Mesendoderm (in vitro differentiated cells): ENCODE data around the gene FRRS1.
"Not testable (repeated sequence)": the region's sequence is repeated elsewhere in the genome, so short reads cannot be mapped to it uniquely, and the experiment has no call there.

ENCODE experiments used
- DNase-seq: peaks from one replicate; pipeline ENCODE4 v3.0.0; 2013
- H2AK5ac ChIP-seq: 2 replicates; pipeline ENCODE4 v1.6.1; 2013; ENCODE audit warnings: low read length, inconsistent platforms
- H2BK120ac ChIP-seq: 2 replicates; pipeline ENCODE4 v1.6.1; 2013; ENCODE audit warnings: low read depth, mild to moderate bottlenecking, low read length, moderate library complexity, mixed read lengths
- H2BK15ac ChIP-seq: replicated peaks from 2 replicates; pipeline ENCODE4 v1.6.1; 2013; ENCODE audit warnings: low read depth, mild to moderate bottlenecking, moderate library complexity
- H2BK5ac ChIP-seq: 2 replicates; pipeline ENCODE4 v1.6.1; 2013; ENCODE audit warnings: low read length, inconsistent platforms
- H3K18ac ChIP-seq: 2 replicates; pipeline ENCODE4 v1.6.1; 2013; ENCODE audit warnings: mild to moderate bottlenecking, low read length, mixed read lengths
- H3K23ac ChIP-seq: one replicate; pipeline ENCODE4 v1.6.1; 2013; ENCODE audit warnings: low read length
- H3K27ac ChIP-seq: 2 replicates; pipeline ENCODE4 v1.5.1; 2013; ENCODE audit warnings: low read depth, mild to moderate bottlenecking, inconsistent platforms, low read length, moderate library complexity
- H3K27me3 ChIP-seq: 2 replicates; pipeline ENCODE4 v1.6.1; 2013; ENCODE audit warnings: low read length, control low read depth, mild to moderate bottlenecking, inconsistent platforms; ENCODE audit not compliant: insufficient read depth, poor library complexity
- H3K36me3 ChIP-seq: 2 replicates; pipeline ENCODE4 v1.6.1; 2013; ENCODE audit warnings: low read length, inconsistent platforms; ENCODE audit not compliant: control insufficient read depth, insufficient read depth
- H3K4ac ChIP-seq: one replicate; pipeline ENCODE4 v1.6.1; 2013; ENCODE audit warnings: low read depth, mild to moderate bottlenecking, low read length, moderate library complexity
- H3K4me1 ChIP-seq: 2 replicates; pipeline ENCODE4 v1.6.1; 2013; ENCODE audit warnings: low read depth, low read length, inconsistent platforms; ENCODE audit not compliant: control insufficient read depth
- H3K4me2 ChIP-seq: 2 replicates; pipeline ENCODE4 v1.6.1; 2013; ENCODE audit warnings: low read length
- H3K4me3 ChIP-seq: 2 replicates; pipeline ENCODE4 v1.5.1; 2013; ENCODE audit warnings: mild to moderate bottlenecking, low read length
- H3K56ac ChIP-seq: one replicate; pipeline ENCODE4 v1.6.1; 2013; ENCODE audit warnings: low read length
- H3K79me1 ChIP-seq: 2 replicates; pipeline ENCODE4 v1.6.1; 2013; ENCODE audit warnings: low read length, inconsistent platforms
- H3K79me2 ChIP-seq: 2 replicates; pipeline ENCODE4 v1.6.1; 2013; ENCODE audit warnings: mild to moderate bottlenecking, low read length; ENCODE audit not compliant: control insufficient read depth, insufficient read depth
- H3K9ac ChIP-seq: 2 replicates; pipeline ENCODE4 v1.6.1; 2013; ENCODE audit warnings: low read length, inconsistent platforms
- H4K5ac ChIP-seq: one replicate; pipeline ENCODE4 v1.6.1; 2013; ENCODE audit warnings: low read length
- H4K8ac ChIP-seq: one replicate; pipeline ENCODE4 v1.6.1; 2013; ENCODE audit warnings: low read depth, mild to moderate bottlenecking, control low read depth, low read length, moderate library complexity
- WGBS: extraction: QIAGEN DNeasy Blood & Tissue Kit; methylation state at CpG from one replicate; pipeline ENCODE4 v1.1.7; 2013; ENCODE audit warnings: low lambda C conversion rate, missing lambda C conversion rate; ENCODE audit not compliant: insufficient coverage; ENCODE audit errors: extremely low coverage; 5-methylcytosine and 5-hydroxymethylcytosine counted together

FRRS1 gene

DNA sequence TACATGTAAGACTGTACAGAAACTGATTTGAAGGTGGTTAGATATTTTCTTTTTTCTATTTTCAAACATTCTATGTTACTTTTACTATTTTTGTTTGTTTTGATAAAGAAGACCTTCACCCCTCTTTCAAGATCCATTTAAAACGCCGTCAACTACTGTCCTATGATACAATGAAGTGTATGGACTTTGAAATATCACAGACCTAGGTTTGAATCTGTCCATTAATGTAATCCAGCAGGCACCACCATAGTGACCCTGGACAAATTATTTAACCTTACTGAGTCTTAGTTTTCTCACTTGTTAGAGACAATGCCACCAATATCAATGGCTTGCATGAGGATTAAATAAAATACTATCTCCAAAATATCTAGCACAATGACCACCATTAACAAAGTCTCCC, 2.0 kb downstream of the FRRS1 start:
- Histone ChIP-seq H3K18ac (no peak overlapping the region), H4K8ac (no peak overlapping the region), H3K4ac (no peak overlapping the region), H3K27me3 (no peaks in the 10 kb centered on the region), H3K9ac (no peak overlapping the region), H3K36me3 (no peaks in the 10 kb centered on the region), H4K5ac (no peak overlapping the region), H3K23ac (no peak overlapping the region), H3K4me2 (no peak overlapping the region), H3K79me1 (no peaks in the 10 kb centered on the region), H3K27ac (no peak overlapping the region), H3K4me1 (peaks cover 6% of the 10 kb centered on the region), H2BK5ac (no peak overlapping the region), H3K56ac (no peak overlapping the region), H2BK120ac (no peak overlapping the region), H2AK5ac (no peak overlapping the region), H3K4me3 (no peak overlapping the region), H3K79me2 (no peaks in the 10 kb centered on the region), H2BK15ac (no peak overlapping the region)
- WGBS = no CpG with 5 or more reads among the region's 2 CpGs
- DNase-seq = no peak

DNA sequence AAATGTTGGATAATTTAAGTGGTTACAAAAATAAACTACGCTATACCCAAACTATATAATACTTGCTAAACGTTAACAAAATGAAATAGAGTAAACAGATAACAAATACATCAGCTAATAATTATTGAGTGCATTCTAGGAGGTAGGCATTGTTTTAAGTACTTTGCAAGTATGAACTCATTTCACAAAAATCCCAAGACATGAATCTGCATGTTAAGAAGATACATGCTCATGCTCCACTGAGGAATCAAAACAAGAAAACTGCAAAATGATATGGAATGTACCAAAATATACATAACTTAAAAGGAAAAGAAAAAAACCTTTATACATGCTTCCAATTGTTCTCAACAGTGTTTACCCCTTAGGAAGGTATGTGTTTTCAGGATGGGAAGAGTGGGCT, 2.5 kb downstream of the FRRS1 start:
- DNase-seq = peak; percentile 25
- H3K9ac ChIP-seq = no peak overlapping the region
- no peak overlapping the region for H3K4me3 ChIP-seq
- H3K23ac ChIP-seq = no peak overlapping the region
- H3K36me3 ChIP-seq = no peaks in the 10 kb centered on the region
- H2BK5ac ChIP-seq = no peak overlapping the region
- no peak overlapping the region for H4K5ac ChIP-seq
- H3K27me3 ChIP-seq = no peaks in the 10 kb centered on the region
- H3K79me2 ChIP-seq = no peaks in the 10 kb centered on the region
- H3K4ac ChIP-seq = no peak overlapping the region
- no peak overlapping the region for H4K8ac ChIP-seq
- H2BK120ac ChIP-seq = no peak overlapping the region
- no peak overlapping the region for H2BK15ac ChIP-seq
- WGBS = no CpG with 5 or more reads among the region's 2 CpGs
- no peak overlapping the region for H3K27ac ChIP-seq
- no peak overlapping the region for H3K4me2 ChIP-seq
- H3K79me1 ChIP-seq = no peaks in the 10 kb centered on the region
- H2AK5ac ChIP-seq = no peak overlapping the region
- H3K18ac ChIP-seq = no peak overlapping the region
- peaks cover 6% of the 10 kb centered on the region for H3K4me1 ChIP-seq
- H3K56ac ChIP-seq = no peak overlapping the region

GRCh38 chr1:99761774-99762173, 4.7 kb downstream of the FRRS1 start:
- Histone ChIP-seq H3K23ac (no peak overlapping the region), H3K27me3 (no peaks in the 10 kb centered on the region), H3K18ac (no peak overlapping the region), H3K4me2 (no peak overlapping the region), H4K8ac (no peak overlapping the region), H2AK5ac (no peak overlapping the region), H3K9ac (no peak overlapping the region), H3K27ac (no peak overlapping the region), H2BK5ac (no peak overlapping the region), H4K5ac (no peak overlapping the region), H3K79me2 (no peaks in the 10 kb centered on the region), H3K56ac (no peak overlapping the region), H3K79me1 (no peaks in the 10 kb centered on the region), H3K36me3 (no peaks in the 10 kb centered on the region), H2BK120ac (no peak overlapping the region), H3K4ac (no peak overlapping the region), H2BK15ac (no peak overlapping the region), H3K4me3 (no peak overlapping the region), H3K4me1 (peaks cover 6% of the 10 kb centered on the region)
- peak; percentile 23 for DNase-seq
- WGBS = no CpG with 5 or more reads among the region's 1 CpG

DNA sequence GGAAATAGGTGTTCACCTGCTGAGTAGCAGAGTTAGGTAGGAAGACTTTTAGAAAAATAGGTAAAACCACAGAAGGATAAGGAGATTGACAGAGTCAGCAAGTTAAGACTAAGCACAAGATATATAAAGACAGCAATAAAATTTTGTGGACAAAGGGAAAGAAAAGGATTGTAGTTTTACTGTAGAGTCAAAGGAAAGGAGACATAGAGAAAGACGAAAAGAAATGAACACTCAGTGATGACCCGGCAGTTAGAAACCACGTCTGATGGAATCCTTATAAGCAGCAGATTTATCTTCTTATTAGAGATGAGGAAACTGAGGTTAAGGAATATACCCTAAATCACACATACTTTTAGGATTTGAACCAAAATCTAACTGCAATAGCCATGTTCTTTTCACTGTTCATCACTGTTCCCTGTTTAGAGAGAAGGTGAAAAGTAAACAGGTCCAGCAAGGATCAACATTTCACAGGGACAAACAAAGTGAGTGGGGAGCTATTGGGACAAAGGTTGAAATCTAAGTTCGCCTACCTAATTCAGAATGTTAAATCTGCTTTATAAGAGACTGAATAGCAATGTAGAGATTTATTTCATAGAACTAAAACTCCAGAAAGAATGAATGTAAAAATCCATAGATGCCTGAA, 6.8 kb downstream of the FRRS1 start:
- no peak overlapping the region for H3K23ac ChIP-seq
- H3K27me3 ChIP-seq = no peaks in the 10 kb centered on the region
- H3K18ac ChIP-seq = peak overlapping the region; percentile 18
- no peak overlapping the region for H2BK5ac ChIP-seq
- H3K4me3 ChIP-seq = no peak overlapping the region
- H4K8ac ChIP-seq = no peak overlapping the region
- H3K79me1 ChIP-seq = no peaks in the 10 kb centered on the region
- no peak for DNase-seq
- H3K4me1 ChIP-seq = peaks cover 6% of the 10 kb centered on the region
- H3K4me2 ChIP-seq = no peak overlapping the region
- H2AK5ac ChIP-seq = no peak overlapping the region
- no peak overlapping the region for H3K9ac ChIP-seq
- no peak overlapping the region for H2BK120ac ChIP-seq
- peaks cover 2% of the 10 kb centered on the region for H3K79me2 ChIP-seq
- no peak overlapping the region for H3K56ac ChIP-seq
- H3K4ac ChIP-seq = no peak overlapping the region
- no peak overlapping the region for H2BK15ac ChIP-seq
- no peaks in the 10 kb centered on the region for H3K36me3 ChIP-seq
- no CpG with 5 or more reads among the region's 4 CpGs for WGBS
- H4K5ac ChIP-seq = no peak overlapping the region
- no peak overlapping the region for H3K27ac ChIP-seq

DNA sequence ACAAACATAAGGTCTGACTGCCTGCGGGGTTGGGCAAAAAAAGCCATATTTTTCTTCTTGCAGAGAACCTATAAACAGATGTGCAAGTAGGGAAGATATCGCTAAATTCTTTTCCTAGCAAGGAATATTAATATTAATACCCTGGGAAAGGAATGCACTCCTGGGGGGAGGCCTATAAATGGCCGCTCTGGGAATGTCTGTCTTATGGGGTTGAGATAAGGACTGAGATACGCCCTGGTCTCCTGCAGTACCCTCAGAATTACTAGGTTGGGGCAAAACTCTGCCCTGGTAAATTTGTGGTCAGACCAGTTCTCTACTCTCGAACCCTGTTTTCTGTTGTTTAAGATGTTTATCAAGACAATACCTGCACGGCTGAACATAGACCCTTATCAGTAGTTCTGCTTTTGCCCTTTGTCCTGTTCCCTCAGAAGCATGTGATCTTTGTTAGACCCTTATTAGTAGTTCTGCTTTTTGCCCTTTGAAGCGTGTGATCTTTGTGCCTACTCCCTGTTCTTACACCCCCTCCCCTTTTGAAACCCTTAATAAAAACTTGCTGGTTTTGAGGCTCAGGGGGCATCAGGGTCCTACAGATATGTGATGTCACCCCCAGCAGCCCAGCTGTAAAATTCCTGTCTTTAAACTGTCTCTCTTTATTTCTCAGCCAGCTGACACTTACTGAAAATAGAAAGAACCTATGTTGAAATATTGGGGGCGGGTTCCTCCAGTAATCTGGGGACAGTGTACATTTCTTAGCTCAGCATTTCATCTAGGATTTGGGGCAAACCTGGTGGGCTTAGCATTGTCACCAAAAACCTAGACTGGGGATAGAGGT, 7.5 kb downstream of the FRRS1 start:
- H3K4me2 ChIP-seq, H3K4me3 ChIP-seq, H4K8ac ChIP-seq, H4K5ac ChIP-seq, H3K4ac ChIP-seq, H3K27me3 ChIP-seq, H2AK5ac ChIP-seq, H3K56ac ChIP-seq, H2BK15ac ChIP-seq, H3K27ac ChIP-seq, H3K79me1 ChIP-seq, H3K79me2 ChIP-seq, H2BK120ac ChIP-seq, H3K9ac ChIP-seq, H3K36me3 ChIP-seq, H3K23ac ChIP-seq, H3K4me1 ChIP-seq, H2BK5ac ChIP-seq: not testable (repeated sequence)
- DNase-seq = peak; percentile 31
- peak overlapping the region; percentile 18 for H3K18ac ChIP-seq
- WGBS = no CpG with 5 or more reads among the region's 8 CpGs
